Peyer's patch (tissue), 4 donors: ENCODE measurements around the gene KPNA6. TPM values are rescaled to one million over a fixed set of nuclear protein-coding genes. Genes with fewer than 3 reads are reported as not detected.
"Not testable (repeated sequence)": the region's sequence is repeated elsewhere in the genome, so short reads cannot be mapped to it uniquely, and the experiment has no call there.

ENCODE experiments used
- DNase-seq, 3 donors: peaks; one replicate each; pipeline ENCODE4 v3.0.0-alpha.2; 2017 to 2019
- H3K27ac ChIP-seq, 4 donors: fragments of 200-600 bp; sonication (generic); one replicate each; pipeline ENCODE4 v1.5.1; 2016 to 2019
- H3K27me3 ChIP-seq, 2 donors: fragments of 200-600 bp; sonication (generic); one replicate each; pipeline ENCODE4 v1.5.1; 2019
- H3K36me3 ChIP-seq, 3 donors: fragments of 200-600 bp; sonication (generic); one replicate each; pipeline ENCODE4 v1.5.1; 2016 to 2019
- H3K4me1 ChIP-seq, 4 donors: fragments of 200-600 bp; sonication (generic); one replicate each; pipeline ENCODE4 v1.5.1; 2016 to 2019
- H3K4me3 ChIP-seq, 4 donors: fragments of 200-600 bp; sonication (generic); 1 replicate in 3 of 4; 2 replicates in 1 of 4; pipeline ENCODE4 v1.5.1; 2016 to 2019; ENCODE audit warnings: mild to moderate bottlenecking in 1 of 4
- H3K9me3 ChIP-seq, 4 donors: fragments of 200-600 bp; sonication (generic); one replicate each; pipeline ENCODE4 v1.5.1; 2016 to 2019; ENCODE audit warnings: mild to moderate bottlenecking in 1 of 4
- POLR2A ChIP-seq, 2 donors: fragments of 450-650 bp; IDR thresholded peaks; one replicate each; pipeline ENCODE4 v1.5.1; 2017; ENCODE audit warnings: antibody characterized with exemption in 2 of 2, mild to moderate bottlenecking in 2 of 2, moderate library complexity in 2 of 2
- total RNA-seq, 4 donors: library from RNA; depleted of rRNA; stranded (reverse); fragments of >200 nt; gene quantifications; one replicate each; pipeline ENCODE4 v1.1.0, GENCODE V29; 2016
- TF ChIP-seq, protein P1 (sequence below), 6 experiments: fragments of 450-650 bp in 4 of 6; fragments of 200-600 bp in 2 of 6; sonication (generic) in 1 of 6; IDR thresholded peaks; one replicate each; pipeline ENCODE4 v1.5.1; 2017 to 2019; ENCODE audit warnings: antibody characterized with exemption in 6 of 6, mild to moderate bottlenecking in 3 of 6, moderate library complexity in 1 of 6

The KPNA6 gene
- total RNA-seq, 4 donors from 2014 or later = 24.8 to 29.8 (median 25.6) TPM

DNA sequence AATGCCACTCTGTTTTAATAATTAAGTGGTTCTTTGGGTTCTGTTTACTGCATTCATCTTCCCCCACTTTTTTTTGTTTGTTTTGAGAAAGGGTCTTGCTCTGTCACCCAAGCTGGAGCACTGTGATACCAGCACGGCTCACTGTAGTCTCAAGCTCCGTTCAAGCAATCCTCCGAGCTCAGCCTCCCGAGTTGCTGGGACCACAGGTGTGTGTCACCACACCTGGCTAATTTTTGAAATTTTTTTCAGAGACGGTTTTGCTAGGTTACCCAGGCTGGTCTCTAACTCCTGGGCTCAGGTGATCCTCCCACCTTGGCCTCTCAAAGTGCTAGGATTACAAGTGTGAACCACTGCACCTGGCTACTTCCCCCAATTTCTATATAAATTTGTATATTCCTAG lies 29.3 kb downstream of the KPNA6 start:
- Histone ChIP-seq H3K36me3 (no peaks in the 10 kb centered on the region), H3K9me3 (no peaks in the 10 kb centered on the region), H3K27ac (no peak overlapping the region), H3K4me3 (no peak overlapping the region), H3K4me1 (peaks cover 0 to 16% (median 0%) of the 10 kb centered on the region in 4 donors), H3K27me3 (no peaks in the 10 kb centered on the region)
- TF ChIP-seq, protein P1, sequence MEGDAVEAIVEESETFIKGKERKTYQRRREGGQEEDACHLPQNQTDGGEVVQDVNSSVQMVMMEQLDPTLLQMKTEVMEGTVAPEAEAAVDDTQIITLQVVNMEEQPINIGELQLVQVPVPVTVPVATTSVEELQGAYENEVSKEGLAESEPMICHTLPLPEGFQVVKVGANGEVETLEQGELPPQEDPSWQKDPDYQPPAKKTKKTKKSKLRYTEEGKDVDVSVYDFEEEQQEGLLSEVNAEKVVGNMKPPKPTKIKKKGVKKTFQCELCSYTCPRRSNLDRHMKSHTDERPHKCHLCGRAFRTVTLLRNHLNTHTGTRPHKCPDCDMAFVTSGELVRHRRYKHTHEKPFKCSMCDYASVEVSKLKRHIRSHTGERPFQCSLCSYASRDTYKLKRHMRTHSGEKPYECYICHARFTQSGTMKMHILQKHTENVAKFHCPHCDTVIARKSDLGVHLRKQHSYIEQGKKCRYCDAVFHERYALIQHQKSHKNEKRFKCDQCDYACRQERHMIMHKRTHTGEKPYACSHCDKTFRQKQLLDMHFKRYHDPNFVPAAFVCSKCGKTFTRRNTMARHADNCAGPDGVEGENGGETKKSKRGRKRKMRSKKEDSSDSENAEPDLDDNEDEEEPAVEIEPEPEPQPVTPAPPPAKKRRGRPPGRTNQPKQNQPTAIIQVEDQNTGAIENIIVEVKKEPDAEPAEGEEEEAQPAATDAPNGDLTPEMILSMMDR (IDR thresholded peaks at IDR 0.05) = no peak
- no peak for TF ChIP-seq POLR2A (IDR thresholded peaks at IDR 0.05)
- DNase-seq = no peak

DNA sequence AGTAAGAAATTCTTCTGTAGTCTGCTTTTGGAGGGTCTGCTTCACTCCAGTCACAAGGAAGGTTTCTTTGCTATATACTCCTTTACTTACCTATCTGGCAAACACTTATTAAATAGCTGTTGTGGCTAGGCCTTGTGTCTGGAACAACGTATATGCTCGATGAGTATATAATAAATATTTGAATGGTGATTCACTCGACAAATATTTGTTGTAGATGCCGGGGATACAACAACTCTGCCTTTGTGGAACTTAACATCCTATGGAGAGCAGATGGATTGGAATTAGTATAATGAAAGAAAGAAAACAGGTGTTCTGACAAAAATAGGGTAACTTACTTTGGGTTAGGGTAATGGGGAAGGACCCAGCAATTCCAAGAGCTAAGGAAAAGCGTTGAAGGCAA lies 31.1 kb downstream of the KPNA6 start:
- Histone ChIP-seq H3K36me3 (no peaks in the 10 kb centered on the region), H3K4me3 (no peak overlapping the region), H3K4me1 (peaks cover 0 to 16% (median 0%) of the 10 kb centered on the region in 4 donors), H3K27ac (no peak overlapping the region), H3K27me3 (no peaks in the 10 kb centered on the region), H3K9me3 (no peaks in the 10 kb centered on the region)
- no peak for DNase-seq
- TF ChIP-seq, protein P1 (IDR thresholded peaks at IDR 0.05) = no peak
- TF ChIP-seq POLR2A (IDR thresholded peaks at IDR 0.05) = no peak

DNA sequence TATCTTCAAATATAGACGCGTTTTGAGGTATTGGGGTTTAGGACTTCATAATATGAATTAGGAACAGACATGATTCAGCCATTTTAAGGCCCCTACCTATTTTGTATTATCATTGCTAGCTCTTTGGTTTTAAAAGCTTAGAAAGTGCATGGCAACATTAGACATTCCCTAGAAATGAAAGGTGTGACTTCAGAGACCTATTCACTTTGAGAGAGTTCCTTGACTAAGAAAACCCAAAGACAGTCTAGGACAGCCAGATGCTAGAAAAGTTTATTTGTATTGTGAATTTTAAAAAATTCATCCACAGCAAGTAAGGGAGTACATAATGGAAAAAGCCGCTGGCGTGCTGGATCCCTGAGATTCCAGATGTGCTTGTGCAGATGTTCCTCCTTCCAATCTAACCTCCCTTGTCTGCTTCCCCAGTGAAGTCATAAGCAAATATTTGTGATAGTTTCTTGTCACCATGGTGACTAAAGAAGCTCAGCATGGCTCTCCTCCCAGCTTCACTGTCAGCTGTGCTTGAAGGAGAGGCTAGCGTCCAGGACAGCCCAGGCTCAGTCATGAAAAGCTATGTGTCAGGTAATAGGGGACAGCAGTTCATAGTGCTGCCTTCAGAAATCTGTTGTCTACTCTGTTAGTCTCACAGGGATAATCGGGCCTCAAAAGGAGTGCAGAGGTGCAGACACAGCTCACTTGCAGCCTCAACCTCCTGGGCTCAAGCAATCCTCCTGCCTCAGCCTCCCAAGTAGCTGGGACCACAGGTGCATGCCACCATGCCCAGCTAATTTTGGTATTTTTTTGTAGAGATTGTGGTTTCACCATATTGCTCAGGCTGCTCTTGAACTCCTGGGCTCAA lies 34.8 kb downstream of the KPNA6 start:
- no peak overlapping the region for H3K4me3 ChIP-seq
- TF ChIP-seq, protein P1 (IDR thresholded peaks at IDR 0.05) = no peak
- no peak for TF ChIP-seq POLR2A (IDR thresholded peaks at IDR 0.05)
- H3K9me3 ChIP-seq = no peaks in the 10 kb centered on the region
- H3K4me1 ChIP-seq = peaks cover 0 to 16% (median 0%) of the 10 kb centered on the region in 4 donors
- DNase-seq = no peak
- H3K36me3 ChIP-seq = no peaks in the 10 kb centered on the region
- H3K27ac ChIP-seq = peak overlapping the region in 2 of 4 donors; percentile 0 to 31
- no peaks in the 10 kb centered on the region for H3K27me3 ChIP-seq

DNA sequence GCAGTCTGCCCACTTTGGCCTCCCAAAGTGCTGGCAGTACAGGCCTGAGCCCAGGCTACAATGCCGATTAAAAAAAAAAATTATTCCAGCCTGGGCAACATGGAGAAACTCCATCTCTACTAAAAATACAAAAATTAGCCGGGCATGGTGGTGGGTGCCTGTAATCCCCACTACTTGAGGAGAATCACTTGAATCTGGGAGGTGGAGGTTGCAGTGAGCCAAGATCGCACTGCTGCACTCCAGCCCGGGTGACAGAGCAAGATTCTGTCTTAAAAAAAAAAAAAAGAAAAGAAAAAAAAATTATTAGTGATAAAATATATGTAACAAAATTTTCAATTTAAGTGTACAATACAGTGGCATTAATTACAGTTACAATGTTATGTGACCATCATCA lies 35.4 kb downstream of the KPNA6 start:
- H3K27me3 ChIP-seq, H3K27ac ChIP-seq, H3K9me3 ChIP-seq, H3K4me3 ChIP-seq, DNase-seq, H3K36me3 ChIP-seq: not testable (repeated sequence)
- peaks cover 0 to 16% (median 0%) of the 10 kb centered on the region in 4 donors for H3K4me1 ChIP-seq

DNA sequence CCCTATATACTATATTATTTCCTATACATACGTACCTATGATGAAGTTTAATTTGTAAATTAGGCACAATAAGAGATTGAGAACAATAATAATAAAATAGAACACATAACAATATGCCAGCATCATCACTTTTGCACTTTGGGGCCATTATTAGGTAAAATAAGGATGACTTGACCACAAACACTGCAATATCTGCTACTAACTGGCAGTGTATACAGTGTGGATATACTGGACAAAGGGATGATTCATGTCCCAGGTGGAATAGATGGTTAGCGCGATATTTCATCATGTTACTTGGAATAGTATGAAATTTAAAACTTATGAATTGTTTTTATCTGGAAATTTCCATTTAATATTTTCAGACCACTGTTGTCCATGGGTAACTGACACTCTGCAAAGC lies 36.2 kb downstream of the KPNA6 start:
- Histone ChIP-seq H3K4me3 (no peak overlapping the region), H3K9me3 (peaks cover 0 to 6% (median 0%) of the 10 kb centered on the region in 4 donors), H3K27ac (no peak overlapping the region), H3K27me3 (no peaks in the 10 kb centered on the region), H3K4me1 (peaks cover 0 to 12% (median 0%) of the 10 kb centered on the region in 4 donors), H3K36me3 (peaks cover 0 to 5% (median 0%) of the 10 kb centered on the region in 3 donors)
- DNase-seq = no peak
- TF ChIP-seq POLR2A (IDR thresholded peaks at IDR 0.05) = no peak
- TF ChIP-seq, protein P1 (IDR thresholded peaks at IDR 0.05) = no peak

DNA sequence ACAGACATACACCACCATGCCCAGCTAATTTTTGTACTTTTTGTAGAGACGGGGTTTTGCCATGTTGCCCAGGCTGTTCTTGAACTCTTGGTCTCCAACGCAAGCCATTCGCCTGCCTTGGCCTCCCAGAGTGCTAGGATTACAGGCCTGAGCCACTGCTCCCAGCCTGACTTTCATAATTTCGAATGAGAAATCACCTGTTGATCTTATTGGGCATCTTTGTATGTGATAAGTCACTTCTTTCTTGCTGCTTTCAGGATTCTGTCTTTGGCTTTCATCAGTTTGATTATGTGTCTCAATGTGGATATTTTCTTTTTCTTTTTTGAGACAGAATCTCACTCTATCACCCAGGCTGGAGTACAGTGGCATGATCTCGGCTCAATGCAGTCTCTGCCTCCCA lies 39.9 kb downstream of the KPNA6 start:
- H3K36me3 ChIP-seq, H3K4me3 ChIP-seq, H3K4me1 ChIP-seq, H3K9me3 ChIP-seq, H3K27ac ChIP-seq, DNase-seq, H3K27me3 ChIP-seq: not testable (repeated sequence)
